ENCODE measurements around the gene KDM2A.

The KDM2A gene

GRCh38 chr11:67306769-67307544 is 187.9 kb downstream of the KDM2A start:
- no peak for DNase-seq

GRCh38 chr11:67307545-67308001 is 188.5 kb downstream of the KDM2A start:
- no peak for DNase-seq

Data from NCI-H510A treated with DMSO at 0.1 percent for 48 hours (cell line).